Testis (tissue), 5 donors: ENCODE results near the gene HOTAIR. TPM values are rescaled to one million over a fixed set of nuclear protein-coding genes. Genes with fewer than 3 reads are reported as not detected.

ENCODE experiments used
- DNase-seq: peaks from one replicate; pipeline ENCODE4 v3.0.0-alpha.2; 2019
- H3K27ac ChIP-seq, 2 donors: fragments of 200-600 bp; sonication (generic); one replicate each; pipeline ENCODE4 v1.5.1; 2019
- H3K27me3 ChIP-seq: fragments of 200-600 bp; sonication (generic); one replicate; pipeline ENCODE4 v1.5.1; 2019
- H3K36me3 ChIP-seq: fragments of 200-600 bp; sonication (generic); one replicate; pipeline ENCODE4 v1.5.1; 2017; ENCODE audit warnings: low read depth; ENCODE audit errors: missing control alignments
- H3K4me1 ChIP-seq: fragments of 200-600 bp; sonication (generic); one replicate; pipeline ENCODE4 v1.5.1; 2019
- H3K4me3 ChIP-seq, 2 donors: fragments of 200-600 bp; sonication (generic); one replicate each; pipeline ENCODE4 v1.5.1; 2017 to 2019
- H3K9me3 ChIP-seq: fragments of 200-600 bp; sonication (generic); one replicate; pipeline ENCODE4 v1.5.1; 2017
- CTCF ChIP-seq, 3 experiments: fragments of 450-650 bp in 2 of 3; fragments of 200-600 bp in 1 of 3; sonication (generic) in 1 of 3; IDR thresholded peaks; one replicate each; pipeline ENCODE4 v1.5.1; 2016 to 2019; ENCODE audit warnings: antibody characterized with exemption in 3 of 3, mild to moderate bottlenecking in 2 of 3, moderate library complexity in 1 of 3
- POLR2A ChIP-seq: fragments of 450-650 bp; IDR thresholded peaks from one replicate; pipeline ENCODE4 v1.6.1; 2017; ENCODE audit warnings: antibody characterized with exemption, mild to moderate bottlenecking, moderate library complexity
- WGBS, 2 donors: methylation state at CpG; one replicate each; pipeline ENCODE4 v1.1.5; 2018; 5-methylcytosine and 5-hydroxymethylcytosine counted together
- intact Hi-C: fragments of 100-400 bp; cut with DNase I; formaldehyde crosslinking; loops from one replicate; pipeline ENCODE4 v1.15.1; 2023; ENCODE audit warnings: low total_unique reads
- long read RNA-seq, 2 donors: transcript quantifications; one replicate each; lab custom pipeline, GENCODE V29; 2026
- polyA plus RNA-seq: library from polyadenylated mRNA; stranded (reverse); fragments of 350-450 nt; fragmentation: Illumina TruSeq; extraction: RNeasy Lipid Tissue Mini Kit (QIAGEN cat#74804); gene quantifications from one replicate; pipeline ENCODE4 v1.2.3, GENCODE V29; 2014; ENCODE audit warnings: low read depth, low replicate concordance; ENCODE audit not compliant: insufficient read depth
- total RNA-seq, 2 donors: library from RNA; depleted of rRNA; stranded (reverse); fragments of >200 nt; gene quantifications; one replicate each; pipeline ENCODE4 v1.2.3, GENCODE V29; 2016

HOTAIR gene
- 1 to 10 TPM; 3.4 to 8.6 TPM for total RNA-seq
- 3.1 TPM for polyA plus RNA-seq
- long read RNA-seq, donor 1 = 0 reads
- long read RNA-seq, donor 2 = 0 reads

- peaks cover 12% of the 10 kb centered on the region for H3K4me1 ChIP-seq
- peak within 1 kb of the TSS; percentile 15 to 41 for H3K4me3 ChIP-seq
- WGBS, 2 donors = 1 to 3% methylated on average over 24 to 63 of the region's 63 CpGs
- no peaks in the 10 kb centered on the region for H3K9me3 ChIP-seq
- no peak for DNase-seq
- intact Hi-C loops = no loop called here
- H3K36me3 ChIP-seq = no peaks in the 10 kb centered on the region
- no peak for TF ChIP-seq CTCF (IDR thresholded peaks at IDR 0.05)
- TF ChIP-seq POLR2A = no peak
- peaks cover 10% of the 10 kb centered on the region for H3K27me3 ChIP-seq
- H3K27ac ChIP-seq = no peak within 1 kb of the TSS
Measured at GRCh38 chr12:53974084-53975063, at the start of gene HOTAIR. Gene HOTAIR (minus strand): TSS chr12:53974954.

DNA sequence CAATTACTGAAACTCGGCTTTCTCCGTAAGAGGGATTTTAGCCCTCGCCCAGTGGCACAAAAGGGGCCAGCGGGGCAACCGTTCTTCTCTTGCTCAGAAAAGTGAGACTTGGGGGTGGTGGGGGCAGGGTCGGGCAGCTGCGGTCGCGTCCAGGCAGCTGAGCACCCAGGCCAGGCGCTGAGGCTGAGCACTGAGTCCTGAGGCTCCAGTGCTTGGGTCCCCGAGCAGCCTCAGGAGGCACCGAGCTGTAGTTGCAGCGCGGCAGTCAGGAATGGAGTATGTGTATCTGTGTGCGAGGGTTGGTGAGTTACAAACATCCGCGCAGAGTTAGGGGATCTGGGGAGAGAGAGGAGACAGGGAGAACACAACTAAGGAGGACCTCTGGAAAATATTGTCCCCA, 49.4 kb upstream of the HOTAIR start:
- TF ChIP-seq CTCF (IDR thresholded peaks at IDR 0.05) (no peak), POLR2A (no peak)
- no peaks in the 10 kb centered on the region for H3K36me3 ChIP-seq
- H3K27ac ChIP-seq = peak overlapping the region; percentile 63 to 82
- peaks cover 43% of the 10 kb centered on the region for H3K4me1 ChIP-seq
- intact Hi-C loops = no loop called here
- DNase-seq = no peak
- WGBS, 2 donors = 45 to 57% methylated on average over 11 to 17 of the region's 17 CpGs
- H3K9me3 ChIP-seq = no peaks in the 10 kb centered on the region
- H3K4me3 ChIP-seq = peak overlapping the region in 1 of 2 donors; percentile 30
- no peaks in the 10 kb centered on the region for H3K27me3 ChIP-seq

DNA sequence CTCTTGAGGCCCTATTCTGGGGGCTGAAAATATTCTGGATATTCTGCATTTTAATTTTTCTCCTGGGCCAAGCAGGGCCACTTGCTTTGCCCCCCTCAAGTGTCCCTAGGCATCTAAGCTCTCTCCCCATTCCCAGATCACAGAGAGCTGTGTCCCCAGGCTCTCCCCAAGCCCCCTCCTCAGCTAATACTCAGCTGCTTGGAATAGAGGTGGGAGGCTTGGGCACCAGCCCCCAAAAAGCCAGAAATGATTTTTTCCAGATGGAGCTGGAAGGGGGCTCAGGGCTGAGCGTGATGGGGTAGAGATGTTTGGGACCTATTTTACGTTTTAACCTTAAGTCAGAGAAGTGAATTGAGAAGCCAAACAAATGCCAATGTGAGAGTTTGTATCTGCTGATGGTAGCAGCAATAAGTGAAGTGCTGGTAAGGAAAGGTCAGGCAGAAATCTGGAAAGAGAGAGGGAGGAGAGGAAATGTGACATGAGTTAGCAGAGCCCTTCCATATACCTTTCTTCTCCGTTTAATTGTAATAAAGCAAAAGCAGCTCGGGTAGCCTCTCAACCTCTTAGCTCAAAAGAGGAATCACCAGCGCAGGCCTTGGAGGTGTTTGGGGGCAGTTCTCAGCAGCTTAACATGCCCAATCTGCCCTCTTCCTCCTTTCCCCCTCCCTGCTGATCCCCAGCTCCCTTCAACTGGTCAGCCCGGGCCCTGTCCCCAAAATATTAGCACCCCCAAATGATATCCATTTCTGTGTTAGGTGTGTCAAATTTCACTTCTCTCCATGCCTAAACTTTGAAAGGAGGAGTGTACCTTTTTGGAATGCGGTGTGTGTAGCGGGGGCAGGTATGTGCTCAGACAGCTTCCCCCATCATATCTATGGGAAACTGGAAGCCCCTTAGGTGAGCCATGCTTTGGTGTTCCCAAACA, 48.5 kb upstream of the HOTAIR start:
- 55 to 67% methylated on average over 8 of the region's 8 CpGs for WGBS, 2 donors
- Histone ChIP-seq H3K9me3 (no peaks in the 10 kb centered on the region), H3K27me3 (no peaks in the 10 kb centered on the region), H3K36me3 (no peaks in the 10 kb centered on the region), H3K4me1 (peaks cover 36% of the 10 kb centered on the region), H3K27ac (peak overlapping the region; percentile 63 to 82), H3K4me3 (no peak overlapping the region)
- no peak for TF ChIP-seq POLR2A
- TF ChIP-seq CTCF (IDR thresholded peaks at IDR 0.05) = no peak
- intact Hi-C loops = no loop called here
- no peak for DNase-seq

DNA sequence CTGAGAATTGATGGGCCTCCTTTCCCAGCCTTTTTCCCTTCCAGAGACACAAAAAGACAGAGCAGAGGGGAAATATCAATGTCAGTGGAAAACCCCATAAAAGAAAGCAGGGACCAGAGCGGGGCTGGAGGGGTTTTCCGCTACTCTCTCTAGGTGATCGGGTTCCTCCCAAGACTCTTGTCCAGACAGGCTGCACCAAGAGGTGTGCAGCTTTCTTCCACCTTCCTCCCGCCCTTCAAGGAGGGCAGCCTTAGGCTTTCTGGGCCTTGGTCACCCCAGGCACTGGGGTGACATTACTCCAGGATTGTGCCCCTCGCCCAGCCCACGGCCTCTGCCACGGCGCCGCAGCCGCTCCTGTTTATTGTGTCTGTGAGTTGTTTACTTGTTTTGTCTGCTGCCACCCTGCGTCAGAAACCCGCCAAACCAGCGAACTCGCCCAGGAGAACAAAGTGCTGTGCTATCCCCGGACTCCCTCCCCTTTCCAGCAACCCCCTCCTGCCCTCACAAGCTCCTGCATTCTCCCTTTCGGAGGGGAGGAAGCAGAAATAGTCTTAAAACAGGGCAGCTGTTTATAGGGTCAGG, 46.8 kb upstream of the HOTAIR start:
- peak overlapping the region; percentile 62 to 82 for H3K27ac ChIP-seq
- H3K4me3 ChIP-seq = peak overlapping the region in 1 of 2 donors; percentile 72
- intact Hi-C loops = no loop called here

More for the DNA sequence above, 46.8 kb upstream of the HOTAIR start:
- 38 to 45% methylated on average over 16 of the region's 16 CpGs for WGBS, 2 donors
- Histone ChIP-seq H3K36me3 (no peaks in the 10 kb centered on the region), H3K9me3 (no peaks in the 10 kb centered on the region), H3K27me3 (no peaks in the 10 kb centered on the region), H3K4me1 (peaks cover 27% of the 10 kb centered on the region)
- TF ChIP-seq CTCF (IDR thresholded peaks at IDR 0.05) (peak in 1 of 3 experiments; percentile 20), POLR2A (no peak)
- DNase-seq = no peak
